Left hindlimb (tissue), 1 donor: Measurements from ENCODE around the gene DEK.
"Not testable (repeated sequence)": the region's sequence is repeated elsewhere in the genome, so short reads cannot be mapped to it uniquely, and the experiment has no call there.

ENCODE experiments used
- DNase-seq: peaks from one replicate; pipeline ENCODE4 v3.0.0-alpha.2; 2018

The DEK gene

DNA sequence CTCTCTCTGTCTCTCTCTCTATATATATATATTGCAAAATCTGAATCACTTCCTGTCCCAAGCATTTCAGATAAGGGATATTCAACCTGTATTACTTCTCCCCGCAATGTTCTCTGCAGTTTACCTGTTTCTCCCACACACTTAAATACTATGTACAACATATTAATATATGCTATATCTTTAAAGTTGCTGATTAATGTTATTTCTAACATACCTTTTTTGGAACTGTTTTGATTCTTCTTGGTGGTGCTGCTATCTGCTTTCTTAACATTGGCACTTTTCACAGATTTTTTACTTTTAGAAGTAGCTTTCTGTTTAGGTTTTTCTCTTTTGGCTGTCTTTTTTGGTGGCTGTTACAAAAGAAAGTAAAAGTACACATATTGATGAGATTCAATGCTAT lies 27.2 kb downstream of the DEK start:
- DNase-seq: no peak

DNA sequence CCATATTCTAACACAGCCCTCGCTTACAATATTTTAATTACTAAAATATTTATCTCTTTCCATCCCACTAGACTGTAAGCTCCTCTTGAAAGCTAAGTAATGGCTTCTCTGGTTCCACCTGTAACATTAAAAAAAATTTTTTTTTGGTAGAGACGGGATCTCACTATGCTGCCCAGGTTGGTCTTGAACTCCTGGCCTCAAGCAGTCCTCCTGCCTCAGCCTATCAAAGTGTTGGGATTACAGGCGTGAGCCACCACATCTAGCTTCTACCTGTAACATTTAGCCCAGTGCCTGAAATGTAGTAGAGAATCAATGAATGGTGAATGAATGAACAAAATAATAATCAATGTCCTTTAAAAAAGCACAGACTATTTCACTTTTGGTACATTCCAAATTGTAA lies 28.8 kb downstream of the DEK start:
- DNase-seq: no peak

DNA sequence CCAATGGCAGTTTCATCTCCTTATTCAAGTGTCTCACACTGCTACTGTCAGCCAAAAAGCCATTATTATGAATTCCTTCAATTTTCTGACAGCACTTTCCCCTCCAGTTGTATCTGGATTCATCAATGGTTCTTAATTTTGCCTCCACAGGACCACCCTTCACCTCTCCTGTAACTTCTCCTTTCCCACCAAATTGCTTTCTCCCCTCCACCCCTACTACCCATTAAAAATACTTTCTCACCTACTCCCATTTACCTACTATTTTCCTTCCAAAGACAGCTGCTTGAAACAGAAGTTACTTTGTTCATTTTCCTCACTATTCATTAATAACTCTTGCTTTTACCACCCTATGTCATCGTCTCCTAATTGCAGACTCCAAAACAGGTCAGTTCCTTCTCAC lies 29.8 kb downstream of the DEK start:
- DNase-seq: no peak

DNA sequence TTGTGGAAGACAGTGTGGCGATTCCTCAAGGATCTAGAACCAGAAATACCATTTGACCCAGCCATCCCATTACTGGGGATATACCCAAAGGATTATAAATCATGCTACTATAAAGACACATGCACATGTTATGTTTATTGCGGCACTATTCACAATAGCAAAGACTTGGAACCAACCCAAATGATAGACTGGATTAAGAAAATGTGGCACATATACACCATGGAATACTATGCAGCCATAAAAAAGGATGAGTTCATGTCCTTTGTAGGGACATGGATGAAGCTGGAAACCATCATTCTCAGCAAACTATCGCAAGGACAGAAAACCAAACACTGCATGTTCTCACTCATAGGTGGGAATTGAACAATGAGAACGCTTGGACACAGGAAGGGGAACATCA lies 30.6 kb downstream of the DEK start:
- not testable (repeated sequence) for DNase-seq

DNA sequence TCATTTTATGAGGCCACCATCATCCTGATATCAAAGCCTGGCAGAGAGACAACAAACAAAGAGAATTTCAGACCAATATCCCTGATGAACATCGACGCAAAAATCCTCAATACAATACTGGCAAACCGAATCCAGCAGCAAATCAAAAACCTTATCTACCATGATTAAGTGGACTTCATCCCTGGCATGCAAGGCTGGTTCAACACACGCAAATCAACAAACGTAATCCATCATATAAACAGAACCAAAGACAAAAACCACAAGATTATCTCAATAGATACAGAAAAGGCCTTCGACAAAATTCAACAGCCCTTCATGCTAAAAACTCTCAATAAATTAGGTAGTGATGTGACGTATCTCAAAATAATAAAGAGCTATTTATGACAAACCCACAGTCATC lies 32.5 kb downstream of the DEK start:
- not testable (repeated sequence) for DNase-seq

DNA sequence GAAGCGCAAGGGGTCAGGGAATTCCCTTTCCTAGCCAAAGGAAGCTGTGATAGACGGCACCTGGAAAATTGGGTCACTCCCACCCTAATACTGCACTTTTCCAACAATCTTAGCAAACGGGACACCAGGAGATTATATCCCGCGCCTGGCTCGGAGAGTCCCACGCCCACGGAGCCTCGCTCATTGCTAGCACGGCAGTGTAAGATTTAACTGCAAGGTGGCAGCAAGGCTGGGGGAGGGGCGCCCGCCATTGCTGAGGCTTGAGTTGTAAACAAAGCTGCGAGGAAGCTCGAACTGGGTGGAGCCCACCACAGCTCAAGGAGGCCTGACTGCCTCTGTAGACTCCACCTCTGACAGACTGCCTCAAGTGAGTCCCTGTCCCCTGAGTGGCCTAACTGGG lies 35.7 kb downstream of the DEK start:
- DNase-seq: not testable (repeated sequence)

DNA sequence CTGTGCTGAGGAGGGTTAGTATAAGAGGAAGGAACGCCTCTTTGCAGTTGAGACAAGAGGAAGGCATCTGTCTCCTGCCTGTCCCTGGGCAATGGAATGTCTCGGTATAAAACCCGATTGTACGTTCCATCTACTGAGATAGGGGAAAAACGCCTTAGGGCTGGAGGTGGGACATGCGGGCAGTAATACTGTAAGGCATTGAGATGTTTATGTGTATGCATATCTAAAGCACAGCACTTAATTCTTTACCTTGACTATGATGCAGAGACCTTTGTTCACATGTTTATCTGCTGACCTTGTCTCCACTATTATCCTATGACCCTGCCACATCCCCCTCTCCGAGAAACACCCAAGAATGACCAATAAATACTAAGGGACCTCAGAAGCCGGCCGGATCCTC lies 37.2 kb downstream of the DEK start:
- not testable (repeated sequence) for DNase-seq

DNA sequence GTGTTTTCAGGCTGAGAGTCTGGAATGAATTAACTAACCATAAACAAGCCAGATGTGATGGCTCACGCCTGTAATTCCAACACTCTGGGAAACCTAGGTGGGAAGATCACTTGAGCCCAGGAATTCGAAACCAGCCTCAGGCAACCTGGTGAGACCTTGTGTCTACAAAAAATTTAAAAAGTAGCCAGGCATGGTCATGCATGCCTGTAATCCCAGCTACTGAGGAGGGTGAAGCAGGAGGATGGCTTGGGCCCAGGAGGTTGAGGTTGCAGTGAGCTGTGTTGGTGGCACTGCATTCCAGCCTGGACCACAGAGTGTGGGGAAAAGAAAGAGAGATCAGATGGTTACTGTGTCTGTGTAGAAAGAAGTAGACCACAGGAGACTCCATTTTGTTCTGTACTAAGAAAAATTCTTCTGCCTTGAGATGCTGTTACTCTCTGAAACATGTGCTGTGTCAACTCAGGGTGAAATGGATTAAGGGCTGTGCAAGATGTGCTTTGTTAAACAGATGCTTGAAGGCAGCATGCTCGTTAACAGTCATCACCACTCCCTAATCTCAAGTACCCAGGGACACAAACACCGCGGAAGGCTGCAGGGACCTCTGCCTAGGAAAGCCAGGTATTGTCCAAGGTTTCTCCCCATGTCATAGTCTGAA lies 37.8 kb downstream of the DEK start:
- peak; percentile 61 for DNase-seq

DNA sequence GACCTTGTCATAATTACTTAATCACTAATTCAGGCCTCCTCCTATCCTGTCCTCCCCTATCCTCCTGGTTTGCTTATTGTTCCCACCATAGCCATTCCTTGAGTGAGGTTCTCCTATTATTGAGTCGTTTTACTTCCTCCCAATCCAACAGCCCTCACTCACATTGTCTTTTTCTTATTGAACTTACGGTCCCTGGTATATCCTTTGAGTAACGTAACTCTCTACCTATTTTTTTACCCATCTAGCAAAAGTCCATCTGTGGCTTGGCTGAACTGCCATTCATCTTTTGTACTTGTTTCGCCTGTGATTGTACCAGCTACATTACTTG lies 43.1 kb downstream of the DEK start:
- no peak for DNase-seq

DNA sequence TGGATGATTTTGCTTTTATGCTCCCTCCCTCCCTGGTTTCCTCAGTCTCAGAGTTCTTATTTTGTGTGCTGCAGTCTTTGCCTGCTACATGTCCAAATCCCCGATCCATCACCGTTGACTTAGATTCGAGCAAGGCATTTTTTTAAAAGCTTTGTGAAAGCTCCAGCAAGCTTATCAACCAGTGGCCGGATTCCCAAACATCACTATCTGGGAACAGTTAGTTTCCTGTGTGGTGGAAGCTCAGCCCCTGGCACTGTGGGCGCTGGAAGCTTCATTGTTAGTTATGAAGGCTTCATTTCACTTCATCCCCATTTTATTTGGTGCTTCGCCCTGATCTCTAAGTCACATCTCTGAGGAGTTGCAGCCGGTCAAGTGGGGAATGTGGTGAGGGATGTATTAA lies 44.7 kb downstream of the DEK start:
- DNase-seq: no peak

DNA sequence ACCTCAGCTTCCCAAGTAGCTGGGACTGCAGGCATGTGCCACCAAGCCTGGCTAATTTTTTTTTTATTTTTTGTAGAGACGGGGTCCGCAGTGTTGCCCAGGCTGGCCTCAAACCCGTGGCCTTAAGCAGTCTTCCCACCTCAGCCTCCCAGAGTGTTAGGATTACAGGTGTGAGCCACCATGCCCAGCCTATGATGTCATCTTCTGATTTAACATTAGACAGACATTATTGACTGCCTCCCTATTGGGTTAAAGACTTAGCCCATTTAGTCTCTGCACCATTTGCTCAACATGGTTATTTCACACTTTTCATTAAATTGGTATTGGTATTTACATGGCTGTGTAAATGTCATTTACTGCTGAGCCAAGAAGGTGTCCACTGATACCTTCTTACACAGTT lies 46.1 kb downstream of the DEK start:
- no peak for DNase-seq

DNA sequence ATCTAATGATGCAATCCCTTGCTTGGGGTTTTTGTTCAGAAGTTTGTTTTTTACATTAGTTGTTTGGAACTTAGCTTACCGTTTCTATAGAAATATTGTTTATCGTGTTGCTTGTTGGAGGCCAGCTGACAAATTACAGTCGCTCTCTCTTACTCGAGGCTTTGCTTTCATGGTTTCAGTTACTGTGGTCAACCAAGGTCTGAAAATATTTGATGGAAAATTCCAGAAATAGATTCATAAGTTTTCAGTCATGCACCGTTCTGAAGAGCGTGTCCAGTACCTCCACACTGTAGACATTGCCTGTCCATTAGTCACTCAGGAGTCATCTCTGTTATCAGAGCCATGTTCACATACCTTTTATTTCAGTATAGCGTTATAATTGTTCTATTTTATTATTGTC lies 47.9 kb downstream of the DEK start:
- no peak for DNase-seq

DNA sequence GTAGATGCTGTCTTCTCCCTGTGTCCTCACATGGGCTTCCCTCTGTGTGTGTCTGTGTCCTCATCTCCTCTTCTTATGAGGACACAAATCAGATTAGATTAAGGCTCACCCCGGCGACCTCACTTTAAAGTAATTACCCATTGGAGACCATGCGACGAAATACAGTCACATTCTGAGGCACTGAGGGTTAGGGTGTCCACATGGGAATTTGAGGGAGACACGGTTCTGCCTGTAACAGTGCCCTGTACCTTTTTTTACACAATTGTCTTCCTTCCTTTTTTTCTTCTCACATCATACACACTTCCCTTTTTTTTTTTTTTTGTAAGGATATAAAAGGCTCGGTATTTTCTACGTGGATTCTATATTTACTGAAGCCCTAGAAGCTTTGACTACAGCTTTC lies 48.9 kb downstream of the DEK start:
- no peak for DNase-seq

DNA sequence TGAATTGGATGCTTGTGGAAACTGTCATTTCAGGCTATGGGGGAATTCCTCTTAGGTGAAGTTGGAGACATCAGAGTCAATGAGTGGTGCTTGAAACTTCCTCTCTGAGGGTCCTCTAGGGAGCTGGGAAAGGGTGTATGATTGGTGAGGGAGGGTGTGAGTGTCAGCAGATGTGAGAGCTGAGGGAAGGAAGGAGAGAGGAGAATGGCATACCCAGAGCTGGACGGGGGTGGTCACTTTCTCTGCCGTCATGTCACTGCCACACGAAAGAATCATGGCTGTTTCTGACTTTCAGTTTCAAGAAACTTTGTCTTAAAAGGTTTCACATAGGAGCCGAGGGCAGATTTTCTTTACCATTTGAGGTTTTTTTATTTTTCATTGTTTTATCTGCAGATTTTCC lies 50.3 kb downstream of the DEK start:
- no peak for DNase-seq

DNA sequence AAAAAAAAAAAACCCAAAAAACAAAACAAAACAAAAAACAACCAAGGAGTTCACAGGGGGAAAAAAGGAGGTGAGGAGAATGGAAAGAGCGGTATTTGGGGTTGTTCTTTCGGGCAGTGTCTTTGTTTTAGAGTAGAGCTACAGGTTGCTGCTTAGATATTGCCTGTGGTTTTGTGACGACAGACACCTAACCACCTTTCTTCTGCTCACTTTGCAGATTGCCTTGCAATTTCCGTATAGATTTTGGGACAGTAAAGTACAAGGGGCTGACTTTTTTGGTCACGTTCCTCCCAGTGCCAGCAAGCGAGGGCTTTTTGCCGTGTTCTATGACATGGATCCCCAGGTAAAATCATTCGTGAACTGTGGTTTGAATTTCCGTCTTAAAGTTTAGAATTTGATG lies 50.9 kb downstream of the DEK start:
- no peak for DNase-seq

DNA sequence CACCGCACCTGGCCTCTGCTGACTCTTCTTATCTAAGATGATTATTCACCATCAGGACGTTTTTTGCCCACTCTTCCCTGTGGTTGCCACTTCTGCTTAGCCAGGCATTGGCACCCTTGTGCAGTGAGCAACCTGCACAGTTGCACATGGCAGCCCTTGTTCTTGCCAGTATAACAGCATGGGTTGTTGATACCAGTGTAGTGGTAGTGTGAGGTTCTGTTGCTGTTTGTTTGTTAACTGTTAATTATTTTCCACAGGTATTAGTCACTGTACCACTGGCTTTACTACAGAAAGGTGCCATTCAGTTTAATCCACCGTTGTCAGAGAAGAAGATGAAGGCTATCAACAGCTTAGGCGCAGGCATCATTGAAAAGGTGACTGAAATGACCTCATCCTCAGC lies 52.1 kb downstream of the DEK start:
- DNase-seq: no peak

DNA sequence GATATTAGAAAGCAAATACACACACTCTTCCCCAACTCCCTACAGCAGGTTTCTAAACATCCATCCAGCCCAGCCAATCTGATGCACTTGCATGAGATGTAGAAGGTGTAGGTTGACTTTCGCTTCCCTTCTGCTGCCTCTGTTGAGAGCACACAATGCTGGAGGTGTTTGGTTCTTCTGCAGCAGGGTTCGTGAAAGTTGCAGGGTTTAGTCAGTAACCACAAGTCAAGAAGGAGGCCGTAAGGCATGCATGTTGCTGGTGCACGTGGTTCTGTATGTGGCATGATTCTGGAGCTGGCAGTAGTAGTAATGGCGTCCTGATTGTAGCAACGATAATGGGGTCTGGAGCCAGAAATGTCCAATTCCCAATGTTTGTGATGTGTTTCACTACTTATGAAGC lies 53.0 kb downstream of the DEK start:
- no peak for DNase-seq

DNA sequence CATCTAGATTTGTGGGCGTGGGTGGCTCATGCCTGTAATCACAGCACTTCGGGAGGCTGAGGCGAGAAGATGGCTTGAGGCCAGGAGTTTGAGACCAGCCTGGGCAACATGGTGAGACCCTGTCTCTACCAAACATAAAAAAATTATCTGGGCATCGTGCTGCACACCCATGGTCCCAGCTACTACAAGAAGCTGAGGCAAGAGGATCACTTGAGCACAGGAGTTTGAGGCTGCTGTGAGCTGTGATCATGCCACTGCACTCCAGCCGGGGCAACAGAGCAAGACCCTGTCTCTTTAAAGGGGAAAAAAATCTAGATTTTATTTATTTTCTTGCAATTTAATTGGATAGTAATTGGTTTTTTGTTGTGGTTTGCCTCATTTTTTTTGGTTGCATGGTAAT lies 53.6 kb downstream of the DEK start:
- no peak for DNase-seq

DNA sequence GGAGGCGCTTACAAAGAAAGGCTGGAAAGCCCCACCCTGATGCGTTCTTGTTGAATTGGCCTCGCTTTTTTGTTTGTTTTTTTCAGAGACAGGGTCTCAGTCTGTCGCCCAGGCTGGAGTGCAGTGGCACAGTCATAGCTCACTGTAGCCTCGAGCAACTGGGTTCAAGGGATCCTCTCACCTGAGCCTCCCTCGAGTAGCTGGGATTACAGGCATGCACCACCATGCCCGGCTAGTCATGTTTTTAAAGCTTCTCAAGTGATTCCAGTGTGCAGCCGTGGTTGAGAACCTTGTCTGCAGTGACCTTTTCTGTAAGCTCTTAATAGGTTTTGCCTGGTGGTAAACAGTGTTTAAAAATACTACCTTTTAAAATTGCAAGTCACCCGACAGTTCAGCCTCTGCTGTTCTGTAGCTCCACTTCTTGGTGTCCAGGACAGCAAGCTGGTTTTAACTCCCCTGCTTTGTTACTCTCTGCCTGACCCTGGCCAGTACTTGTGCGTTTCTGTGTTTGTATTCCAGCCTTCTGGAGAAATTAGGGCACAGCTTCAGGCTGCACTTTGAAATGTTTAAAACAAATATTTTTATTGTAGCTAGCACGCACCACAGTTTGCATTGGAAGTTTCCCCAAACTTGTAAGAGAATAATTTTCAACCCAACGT lies 54.7 kb downstream of the DEK start:
- no peak for DNase-seq

DNA sequence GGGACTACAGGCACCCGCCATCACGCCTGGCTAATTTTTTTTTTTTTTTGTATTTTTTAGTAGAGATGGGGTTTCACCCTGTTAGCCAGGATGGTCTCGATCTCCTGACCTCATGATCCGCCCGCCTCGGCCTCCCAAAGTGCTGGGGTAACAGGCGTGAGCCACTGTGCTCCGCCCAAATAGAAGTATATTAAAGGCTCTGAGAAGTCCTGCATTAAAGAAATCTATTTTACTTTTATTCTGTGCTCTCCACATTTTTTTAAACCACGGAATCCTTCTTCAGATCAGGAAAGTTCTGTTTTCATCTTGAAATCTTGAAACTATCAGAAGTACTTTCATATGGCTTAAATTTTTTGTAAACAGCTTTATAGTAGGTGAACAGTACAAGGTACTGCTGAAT lies 55.6 kb downstream of the DEK start:
- not testable (repeated sequence) for DNase-seq

DNA sequence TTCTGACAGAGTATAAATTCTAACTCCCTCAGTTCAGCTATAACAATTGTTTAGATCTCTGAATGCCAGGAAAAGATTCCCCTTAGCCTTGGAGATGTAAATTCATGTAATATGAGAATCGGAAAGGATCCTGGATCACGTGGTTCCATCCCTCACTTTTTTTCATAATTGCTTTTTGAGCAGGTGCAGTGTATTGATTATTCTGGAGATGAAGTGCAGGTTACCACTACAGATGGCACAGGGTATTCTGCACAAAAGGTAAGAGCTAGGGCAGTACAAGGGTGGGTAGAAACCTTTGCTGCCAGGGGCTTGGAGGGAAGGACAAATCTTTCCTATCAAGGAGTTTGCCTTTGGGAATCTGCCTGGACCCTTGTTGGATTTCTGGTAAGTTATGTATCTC lies 56.4 kb downstream of the DEK start:
- DNase-seq: no peak

DNA sequence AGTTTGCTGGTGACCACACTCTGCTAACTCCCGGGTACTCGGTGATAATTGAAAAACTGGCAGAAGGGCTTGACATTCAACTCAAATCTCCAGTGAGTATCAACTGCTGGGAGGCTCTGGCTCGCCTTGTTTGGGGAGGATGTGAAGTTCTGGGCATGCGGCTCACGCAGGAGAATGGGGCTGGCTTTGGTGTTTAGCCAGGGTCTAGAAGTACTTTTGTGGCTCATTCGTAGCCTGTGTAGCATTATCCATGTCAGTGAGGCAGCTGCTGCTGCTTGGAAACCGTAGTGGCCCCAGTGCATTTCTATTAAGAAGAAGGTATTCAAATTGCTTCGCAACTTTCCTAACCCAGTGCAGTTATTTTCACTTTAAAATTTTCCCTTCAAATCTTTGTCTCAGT lies 56.9 kb downstream of the DEK start:
- no peak for DNase-seq

DNA sequence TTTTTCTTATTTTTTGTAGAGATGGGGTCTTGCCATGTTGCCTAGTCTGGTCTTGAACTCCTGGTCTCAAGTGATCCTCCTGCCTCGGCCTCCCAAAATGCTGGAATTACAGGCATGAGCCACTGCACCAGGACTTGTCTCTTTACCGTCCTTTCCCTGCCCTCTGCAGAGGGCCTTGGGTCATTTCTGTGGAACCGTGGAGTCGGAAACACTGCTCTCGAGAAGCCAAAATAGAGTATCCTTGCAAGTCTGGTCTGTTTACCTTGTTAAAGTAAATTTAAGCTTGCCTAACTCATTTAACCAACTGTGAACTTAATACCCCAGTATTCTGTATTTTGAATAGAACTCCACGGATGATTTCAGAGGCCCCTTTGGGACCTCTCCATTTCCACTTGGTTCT lies 57.7 kb downstream of the DEK start:
- no peak for DNase-seq

DNA sequence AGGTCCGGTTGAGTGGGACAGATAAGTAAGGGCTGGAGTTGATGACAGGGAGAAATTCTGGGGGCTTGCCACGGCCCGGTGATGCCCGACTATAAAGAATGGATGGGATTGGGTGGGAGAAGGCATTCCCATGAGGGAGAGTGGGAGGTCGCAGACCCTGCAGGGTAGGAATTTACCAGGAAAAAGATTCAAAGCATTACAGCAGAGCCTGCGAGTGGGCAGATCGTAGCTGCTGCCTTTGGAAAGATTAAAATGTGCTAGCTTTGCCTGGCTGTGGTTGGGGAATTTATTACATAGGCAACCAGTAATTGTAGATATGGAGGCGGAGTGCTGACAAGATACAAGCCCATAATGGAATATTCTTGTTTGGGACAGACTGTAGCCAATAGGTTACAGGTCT lies 59.6 kb downstream of the DEK start:
- no peak for DNase-seq

DNA sequence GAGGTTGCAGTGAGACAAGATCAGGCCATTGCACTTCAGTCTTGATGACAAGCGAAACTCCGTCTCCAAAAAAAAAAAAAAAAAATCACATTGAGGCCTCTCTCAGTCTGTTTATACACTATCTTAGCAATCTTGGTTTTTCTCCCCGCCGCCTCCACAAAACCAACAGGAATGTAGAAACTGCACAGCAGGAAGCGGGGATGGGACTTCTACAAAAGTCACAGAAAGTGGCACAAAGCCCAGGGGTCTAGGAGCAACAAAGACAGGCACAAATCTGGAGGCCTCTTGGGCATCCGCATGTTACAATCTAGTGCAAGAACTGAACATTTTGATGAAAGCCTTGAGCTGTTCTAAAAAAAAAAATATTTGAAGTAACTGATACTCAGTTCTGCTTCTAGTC lies 60.5 kb downstream of the DEK start:
- no peak for DNase-seq
